ENCODE measurements around the gene CSMD2.

CSMD2 gene

DNA sequence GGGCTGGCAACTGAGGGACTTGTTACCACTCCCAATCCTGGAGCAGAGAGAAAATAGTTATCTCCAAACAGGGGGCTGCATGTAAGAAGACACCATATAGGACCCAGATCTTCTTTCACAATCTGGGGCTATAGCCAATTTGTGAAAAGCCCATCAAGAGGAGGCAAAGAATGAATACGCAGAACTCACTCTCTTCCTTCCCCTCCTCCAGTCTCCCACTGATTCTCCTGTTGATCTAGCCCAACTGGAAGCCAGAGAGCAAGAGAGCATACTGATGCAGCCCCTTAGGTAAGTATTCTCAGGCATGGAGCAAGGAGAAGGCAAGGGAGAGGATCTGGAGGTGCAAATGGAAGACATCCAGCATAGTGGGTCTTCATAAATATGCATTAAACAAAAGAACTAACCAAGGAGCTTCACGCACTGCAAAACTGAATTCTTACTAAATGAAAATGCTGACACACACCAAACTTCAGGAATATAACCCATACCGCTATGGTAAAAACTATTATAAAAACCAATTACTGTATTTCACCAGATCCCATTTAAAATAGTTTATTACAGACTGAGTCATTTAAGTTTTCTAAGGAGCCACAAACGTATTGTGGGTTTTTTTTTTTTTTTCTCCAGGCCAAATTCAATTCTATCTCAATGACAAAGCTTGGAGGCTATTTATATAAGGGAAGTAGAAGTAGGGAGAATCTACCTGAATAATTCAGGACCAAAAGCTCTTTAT is 316.7 kb downstream of the CSMD2 start:
- no peak overlapping the region for H3K4me3 ChIP-seq (ENCODE audit: low read depth, low read length)
- TF ChIP-seq, protein P1, sequence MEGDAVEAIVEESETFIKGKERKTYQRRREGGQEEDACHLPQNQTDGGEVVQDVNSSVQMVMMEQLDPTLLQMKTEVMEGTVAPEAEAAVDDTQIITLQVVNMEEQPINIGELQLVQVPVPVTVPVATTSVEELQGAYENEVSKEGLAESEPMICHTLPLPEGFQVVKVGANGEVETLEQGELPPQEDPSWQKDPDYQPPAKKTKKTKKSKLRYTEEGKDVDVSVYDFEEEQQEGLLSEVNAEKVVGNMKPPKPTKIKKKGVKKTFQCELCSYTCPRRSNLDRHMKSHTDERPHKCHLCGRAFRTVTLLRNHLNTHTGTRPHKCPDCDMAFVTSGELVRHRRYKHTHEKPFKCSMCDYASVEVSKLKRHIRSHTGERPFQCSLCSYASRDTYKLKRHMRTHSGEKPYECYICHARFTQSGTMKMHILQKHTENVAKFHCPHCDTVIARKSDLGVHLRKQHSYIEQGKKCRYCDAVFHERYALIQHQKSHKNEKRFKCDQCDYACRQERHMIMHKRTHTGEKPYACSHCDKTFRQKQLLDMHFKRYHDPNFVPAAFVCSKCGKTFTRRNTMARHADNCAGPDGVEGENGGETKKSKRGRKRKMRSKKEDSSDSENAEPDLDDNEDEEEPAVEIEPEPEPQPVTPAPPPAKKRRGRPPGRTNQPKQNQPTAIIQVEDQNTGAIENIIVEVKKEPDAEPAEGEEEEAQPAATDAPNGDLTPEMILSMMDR (IDR thresholded peaks at IDR 0.05; ENCODE audit: low read depth, low read length), result no peak

- H3K4me3 ChIP-seq (ENCODE audit: low read depth, low read length), result no peak overlapping the region
- TF ChIP-seq, protein P1 (IDR thresholded peaks at IDR 0.05; ENCODE audit: low read depth, low read length), result no peak
Measured at GRCh38 chr1:33846861-33847260, 318.2 kb downstream of the CSMD2 start.

DNA sequence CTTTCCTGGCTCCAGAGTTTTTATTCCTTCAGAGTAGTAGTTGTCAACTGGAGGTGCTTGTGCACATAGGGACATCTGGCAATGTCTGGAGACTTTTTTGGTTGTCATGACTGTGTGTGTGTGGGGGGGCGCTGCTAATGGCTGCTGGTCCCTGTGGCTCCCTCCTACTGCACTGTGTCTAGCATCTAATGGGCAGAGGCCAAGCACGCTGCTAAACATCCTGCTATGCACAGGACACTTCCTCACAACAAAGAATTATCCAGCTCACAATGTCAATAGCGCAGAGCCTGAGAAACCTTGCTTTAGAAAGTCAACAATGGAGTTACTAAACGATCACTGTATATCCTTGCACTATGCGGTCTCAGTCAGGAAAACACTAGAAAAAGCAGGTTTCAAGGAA is 320.9 kb downstream of the CSMD2 start:
- TF ChIP-seq, protein P1 (IDR thresholded peaks at IDR 0.05; ENCODE audit: low read depth, low read length), result no peak
- H3K4me3 ChIP-seq (ENCODE audit: low read depth, low read length), result no peak overlapping the region

GRCh38 chr1:33842348-33842747 is 322.7 kb downstream of the CSMD2 start:
- H3K4me3 ChIP-seq (ENCODE audit: low read depth, low read length), result no peak overlapping the region
- TF ChIP-seq, protein P1 (IDR thresholded peaks at IDR 0.05; ENCODE audit: low read depth, low read length), result no peak

DNA sequence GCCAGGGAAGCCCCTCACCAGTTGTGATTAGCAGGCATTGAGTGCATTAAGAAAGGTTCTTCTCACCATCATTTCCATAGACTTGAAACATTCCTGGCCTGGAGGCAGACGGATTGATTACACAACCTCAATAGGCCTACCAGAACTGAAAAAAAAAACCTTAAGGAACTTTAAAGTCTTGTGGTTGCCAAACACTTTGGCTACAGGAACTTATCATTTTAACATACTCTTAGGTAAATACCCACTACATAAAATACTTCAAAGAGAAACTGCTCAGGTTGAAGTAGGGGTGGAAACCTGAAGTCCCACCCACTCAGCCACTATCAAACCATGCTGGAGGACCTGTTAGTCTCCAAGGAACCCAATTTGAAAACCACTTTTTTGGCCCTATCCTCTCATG is 323.5 kb downstream of the CSMD2 start:
- TF ChIP-seq, protein P1 (IDR thresholded peaks at IDR 0.05; ENCODE audit: low read depth, low read length), result no peak
- no peak overlapping the region for H3K4me3 ChIP-seq (ENCODE audit: low read depth, low read length)

DNA sequence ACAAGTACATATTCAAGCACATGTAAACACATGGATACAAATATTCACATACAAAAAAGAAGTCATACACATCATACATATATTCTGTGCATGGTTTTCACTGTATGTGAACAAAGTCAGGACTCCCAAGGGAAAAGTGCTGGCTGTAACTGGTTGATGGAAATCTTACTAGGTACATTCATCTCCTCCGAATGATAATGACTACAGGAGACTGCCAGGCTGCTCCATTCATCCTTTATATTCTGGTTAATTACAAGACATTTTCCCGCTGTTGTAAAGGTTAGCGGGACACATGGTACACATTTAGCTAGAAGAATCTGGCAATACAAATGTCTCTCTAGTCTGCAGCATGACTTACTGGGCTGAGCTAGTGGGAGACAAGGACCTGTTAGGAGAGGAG is 327.4 kb downstream of the CSMD2 start:
- TF ChIP-seq, protein P1 (IDR thresholded peaks at IDR 0.05; ENCODE audit: low read depth, low read length), result no peak
- no peak overlapping the region for H3K4me3 ChIP-seq (ENCODE audit: low read depth, low read length)

- H3K4me3 ChIP-seq (ENCODE audit: low read depth, low read length), result no peak overlapping the region
- TF ChIP-seq, protein P1 (IDR thresholded peaks at IDR 0.05; ENCODE audit: low read depth, low read length), result no peak
Measured at GRCh38 chr1:33836911-33837310, 328.1 kb downstream of the CSMD2 start.

Measured in WI38 (cell line).